HepG2 (cell line): ENCODE measurements around the gene ASIC3. TPM values are rescaled to one million over a fixed set of nuclear protein-coding genes. Genes with fewer than 3 reads are reported as not detected.

Experiments used
- BORCS8-MEF2B ChIP-seq: sonication (generic); formaldehyde crosslinking; IDR thresholded peaks from 2 replicates; pipeline ENCODE4 v1.8.0; 2022; ENCODE audit warnings: mild to moderate bottlenecking, missing genetic modification reagents
- ELF1 ChIP-seq: sonication (generic); formaldehyde crosslinking; IDR thresholded peaks from 2 replicates; pipeline ENCODE4 v1.4.0; 2020; ENCODE audit warnings: missing genetic modification reagents
- GABPB1 ChIP-seq: IDR thresholded peaks from 2 replicates; pipeline ENCODE4 v1.6.1; 2016; ENCODE audit warnings: mild to moderate bottlenecking, missing genetic modification reagents, moderate library complexity, missing compliant biosample characterization
- IKZF5 ChIP-seq: IDR thresholded peaks from 2 replicates; pipeline ENCODE4 v1.6.1; 2018; ENCODE audit warnings: missing genetic modification reagents, mild to moderate bottlenecking, missing compliant biosample characterization
- KDM5B ChIP-seq: sonication (generic); formaldehyde crosslinking; IDR thresholded peaks from 2 replicates; pipeline ENCODE4 v1.4.0; 2020; ENCODE audit warnings: missing genetic modification reagents, mild to moderate bottlenecking, borderline replicate concordance
- NFAT5 ChIP-seq: sonication (generic); formaldehyde crosslinking; IDR thresholded peaks from 2 replicates; pipeline ENCODE4 v1.4.0; 2020; ENCODE audit warnings: missing genetic modification reagents
- NRL ChIP-seq: sonication (generic); formaldehyde crosslinking; IDR thresholded peaks from 2 replicates; pipeline ENCODE4 v1.5.0; 2020; ENCODE audit warnings: missing genetic modification reagents, mild to moderate bottlenecking, moderate library complexity, borderline replicate concordance
- SAP130 ChIP-seq: IDR thresholded peaks from 2 replicates; pipeline ENCODE4 v1.6.1; 2016; ENCODE audit warnings: low read depth
- SNAPC2 ChIP-seq: sonication (generic); formaldehyde crosslinking; IDR thresholded peaks from 2 replicates; pipeline ENCODE4 v1.8.1; 2022; ENCODE audit warnings: mild to moderate bottlenecking, missing genetic modification reagents
- SOX13 ChIP-seq, 3 experiments: fragments of 450-650 bp in 1 of 3; sonication (generic) in 1 of 3; formaldehyde crosslinking in 1 of 3; IDR thresholded peaks in 2 of 3; conservative IDR thresholded peaks in 1 of 3; 2 replicates each; pipeline versions ENCODE4 v1.5.0 to v1.6.1; 2016 to 2020; ENCODE audit warnings: antibody characterized with exemption in 1 of 3, mild to moderate bottlenecking in 1 of 3, missing compliant biosample characterization in 1 of 3, missing genetic modification reagents in 1 of 3, moderate library complexity in 1 of 3
- SOX5 ChIP-seq: IDR thresholded peaks from 2 replicates; pipeline ENCODE4 v1.6.1; 2016; ENCODE audit warnings: borderline replicate concordance
- TAF1 ChIP-seq: sonication (generic); formaldehyde crosslinking; IDR thresholded peaks from 2 replicates; pipeline ENCODE4 v1.4.0; 2020; ENCODE audit warnings: missing genetic modification reagents
- TGIF2 ChIP-seq: IDR thresholded peaks from 2 replicates; pipeline ENCODE4 v1.6.1; 2016; ENCODE audit warnings: control low read depth, missing compliant biosample characterization
- ZFP36 ChIP-seq: fragments of 150-350 bp; IDR thresholded peaks from 2 replicates; pipeline ENCODE4 v1.6.1; 2018; ENCODE audit warnings: borderline replicate concordance, low read length, low read depth; ENCODE audit not compliant: partially characterized antibody
- ZNF451 ChIP-seq: sonication (generic); formaldehyde crosslinking; IDR thresholded peaks from 2 replicates; pipeline ENCODE4 v1.5.0; 2020; ENCODE audit warnings: mild to moderate bottlenecking, missing genetic modification reagents
- ZNF614 ChIP-seq: IDR thresholded peaks from 2 replicates; pipeline ENCODE4 v1.6.1; 2018; ENCODE audit warnings: missing biosample characterization, missing genetic modification reagents, inconsistent platforms, borderline replicate concordance
- ZNF629 ChIP-seq: sonication (generic); formaldehyde crosslinking; conservative IDR thresholded peaks from 2 replicates; pipeline ENCODE4 v1.5.0; 2020; ENCODE audit warnings: missing genetic modification reagents
- ZNF639 ChIP-seq: conservative IDR thresholded peaks from 2 replicates; pipeline ENCODE4 v1.6.1; 2018; ENCODE audit warnings: missing genetic modification reagents
- ZNF776 ChIP-seq: sonication (generic); formaldehyde crosslinking; IDR thresholded peaks from 2 replicates; pipeline ENCODE4 v1.4.0; 2020; ENCODE audit warnings: mild to moderate bottlenecking, missing genetic modification reagents
- ZNF781 ChIP-seq: sonication (generic); formaldehyde crosslinking; IDR thresholded peaks from 2 replicates; pipeline ENCODE4 v1.5.1; 2020; ENCODE audit warnings: borderline replicate concordance, mild to moderate bottlenecking, missing genetic modification reagents; ENCODE audit errors: not compliant biosample characterization
- polyA plus RNA-seq, 8 experiments: library from polyadenylated mRNA; depleted of rRNA in 3 of 8; stranded (reverse) in 7 of 8; unstranded in 1 of 8; fragments of >200 nt; fragmentation: Illumina TruSeq in 4 of 8; extraction: Trizol in 4 of 8; gene quantifications; 2 replicates each; pipeline versions ENCODE4 v1.2.1 to v1.2.3, GENCODE V29; 2011 to 2016; ENCODE audit warnings: low read depth in 4 of 8, missing spikeins in 1 of 8, mixed read lengths in 1 of 8; ENCODE audit not compliant: insufficient read depth in 1 of 8
- total RNA-seq, 5 experiments: library from RNA; depleted of rRNA; stranded (reverse); fragments of >200 nt; fragmentation: Illumina TruSeq; extraction: Trizol; gene quantifications; 2 replicates each; pipeline ENCODE4 v1.2.3, GENCODE V29; 2016; ENCODE audit warnings: low read depth in 1 of 5
- TF ChIP-seq, protein P1 (sequence below): IDR thresholded peaks from 2 replicates; pipeline ENCODE4 v1.6.1; 2012; ENCODE audit warnings: inconsistent platforms

The ASIC3 gene
- total and polyA plus RNA-seq, 2 of the 13 experiments (the other 11 are each of a cell fraction or from before 2014, with no cell fraction given), result 0.51 TPM; not detected in 1

DNA sequence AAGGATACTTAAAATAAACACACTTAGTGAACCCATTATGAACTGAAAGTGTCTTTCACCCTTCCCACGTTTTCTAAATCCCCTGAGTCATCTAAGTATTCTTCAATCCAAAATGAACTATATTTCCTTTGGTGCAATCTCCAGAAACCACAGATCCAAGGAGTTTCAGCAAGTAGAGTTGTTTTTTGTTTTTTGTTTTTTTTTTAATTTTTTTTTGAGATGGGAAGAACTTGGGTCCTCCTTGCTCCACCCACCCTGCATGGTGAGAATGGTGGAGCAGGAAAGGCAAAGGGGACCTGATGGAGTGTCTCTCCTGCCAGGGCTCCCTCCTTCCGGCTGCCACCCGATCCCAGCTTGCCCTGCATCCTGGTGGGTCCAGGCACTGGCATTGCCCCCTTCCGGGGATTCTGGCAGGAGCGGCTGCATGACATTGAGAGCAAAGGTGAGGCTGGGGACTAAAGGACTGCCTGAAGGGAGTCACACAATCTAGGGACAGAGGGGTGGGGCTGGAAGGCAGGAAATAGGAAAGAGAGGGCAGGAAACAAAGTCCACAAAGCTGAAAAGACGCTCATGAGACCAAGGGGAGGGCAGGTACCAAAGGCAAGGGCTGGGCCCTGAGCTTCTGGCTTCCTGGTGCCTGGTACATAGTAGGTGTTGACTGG lies 36.2 kb upstream of the ASIC3 start (continued):
- TF ChIP-seq IKZF5 (CRISPR knock-in tag) (0 out of 2 replicates have a peak, but pooled peaks have one; percentile 25), ZNF629 (CRISPR knock-in tag) (0 out of 2 replicates have a peak, but pooled peaks have one; percentile 20), SOX5 (CRISPR knock-in tag) (peak; percentile 31; the same call in 1 of the 2 replicates), BORCS8-MEF2B (CRISPR knock-in tag) (peak; percentile 20; the same call in 1 of the 2 replicates), ZNF451 (CRISPR knock-in tag) (no peak), ZFP36 (no peak), NFAT5 (CRISPR knock-in tag) (0 out of 2 replicates have a peak, but pooled peaks have one; percentile 39), SAP130 (CRISPR knock-in tag) (peak; percentile 81), SNAPC2 (0 out of 2 replicates have a peak, but pooled peaks have one; percentile 26), TAF1 (CRISPR knock-in tag) (peak; percentile 18; the same call in 1 of the 2 replicates), SOX13 (IDR thresholded peaks at IDR 0.05) (no peak), SOX13 (CRISPR knock-in tag; conservative IDR thresholded peaks at IDR 0.05 in 1 of 2, IDR thresholded peaks at IDR 0.05 in 1 of 2) (peak in 1 of 2 experiments; percentile 25; a peak in 1 of 4 replicates), ZNF614 (CRISPR knock-in tag) (peak; percentile 97), GABPB1 (CRISPR knock-in tag) (peak; percentile 44; the same call in 1 of the 2 replicates), NRL (0 out of 2 replicates have a peak, but pooled peaks have one; percentile 16), ZNF776 (CRISPR knock-in tag) (no peak), ZNF781 (CRISPR knock-in tag) (no peak), TGIF2 (CRISPR knock-in tag) (0 out of 2 replicates have a peak, but pooled peaks have one; percentile 21), KDM5B (CRISPR knock-in tag) (peak; percentile 29; the same call in 1 of the 2 replicates), ELF1 (CRISPR knock-in tag) (peak; percentile 47; the same call in 1 of the 2 replicates), ZNF639 (no peak)
- TF ChIP-seq, protein P1, sequence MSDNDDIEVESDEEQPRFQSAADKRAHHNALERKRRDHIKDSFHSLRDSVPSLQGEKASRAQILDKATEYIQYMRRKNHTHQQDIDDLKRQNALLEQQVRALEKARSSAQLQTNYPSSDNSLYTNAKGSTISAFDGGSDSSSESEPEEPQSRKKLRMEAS, result peak; percentile 26; the same call in 1 of the 2 replicates
